ENCODE results near the gene PER1. TPM values are rescaled to one million over a fixed set of nuclear protein-coding genes. Genes with fewer than 3 reads are reported as not detected.

The PER1 gene
- total RNA-seq, 1 experiment from 2014 or later = 47.1 TPM

DNA sequence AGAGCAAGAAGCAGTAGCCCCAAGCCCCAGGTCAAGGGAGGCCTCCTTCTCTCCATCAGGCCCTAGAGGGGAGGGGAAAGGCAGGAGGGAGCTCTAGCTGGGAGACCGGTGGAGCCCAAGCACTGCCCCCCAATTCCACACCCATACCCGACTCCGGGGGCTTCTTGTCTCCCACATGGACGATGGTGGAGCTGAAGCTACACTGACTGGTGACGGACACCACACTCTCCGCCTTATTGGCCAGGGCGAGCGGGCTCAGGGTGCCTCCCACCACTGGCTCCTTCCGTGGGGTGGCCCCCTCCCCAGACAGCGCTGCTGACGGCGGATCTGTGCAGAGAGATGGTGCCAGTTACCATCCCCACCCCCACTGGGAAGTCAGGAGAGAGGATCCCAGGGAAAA lies 6.4 kb downstream of the PER1 start:
- Histone ChIP-seq H3K4me1 (ENCODE audit: insufficient read depth, low read length, poor library complexity, severe bottlenecking) (peaks cover 4% of the 10 kb centered on the region), H3K4me3 (ENCODE audit: low read depth, low read length, poor library complexity, severe bottlenecking) (no peak overlapping the region), H3K27me3 (replicated peaks; ENCODE audit: insufficient read depth, low read depth, low read length, poor library complexity) (no peaks in the 10 kb centered on the region), H3K27ac (ENCODE audit: low read depth, low read length, poor library complexity, severe bottlenecking) (no peak overlapping the region), H3K36me3 (ENCODE audit: insufficient read depth, low read length, poor library complexity, severe bottlenecking) (peaks cover 78% of the 10 kb centered on the region), H3K9me3 (ENCODE audit: low read depth, low read length, poor library complexity, severe bottlenecking) (no peaks in the 10 kb centered on the region)
- intact Hi-C loops (cut with micrococcal nuclease; ENCODE audit: unreplicated experiment) = no loop called here
- TF ChIP-seq EZH2 (IDR thresholded peaks at IDR 0.05; ENCODE audit: borderline replicate concordance, low read depth, low read length, poor library complexity, severe bottlenecking) = no peak
- TF ChIP-seq CTCF (conservative IDR thresholded peaks at IDR 0.05; ENCODE audit: low read depth, low read length) = no peak
- ChIA-PET POLR2A (ENCODE audit: low non-redundant PET) (no interaction called here), CTCF (no interaction called here)
- DNase-seq (ENCODE audit: low spot score) = no peak
- BruUV-seq (replicated peaks) = no TSS peak

DNA sequence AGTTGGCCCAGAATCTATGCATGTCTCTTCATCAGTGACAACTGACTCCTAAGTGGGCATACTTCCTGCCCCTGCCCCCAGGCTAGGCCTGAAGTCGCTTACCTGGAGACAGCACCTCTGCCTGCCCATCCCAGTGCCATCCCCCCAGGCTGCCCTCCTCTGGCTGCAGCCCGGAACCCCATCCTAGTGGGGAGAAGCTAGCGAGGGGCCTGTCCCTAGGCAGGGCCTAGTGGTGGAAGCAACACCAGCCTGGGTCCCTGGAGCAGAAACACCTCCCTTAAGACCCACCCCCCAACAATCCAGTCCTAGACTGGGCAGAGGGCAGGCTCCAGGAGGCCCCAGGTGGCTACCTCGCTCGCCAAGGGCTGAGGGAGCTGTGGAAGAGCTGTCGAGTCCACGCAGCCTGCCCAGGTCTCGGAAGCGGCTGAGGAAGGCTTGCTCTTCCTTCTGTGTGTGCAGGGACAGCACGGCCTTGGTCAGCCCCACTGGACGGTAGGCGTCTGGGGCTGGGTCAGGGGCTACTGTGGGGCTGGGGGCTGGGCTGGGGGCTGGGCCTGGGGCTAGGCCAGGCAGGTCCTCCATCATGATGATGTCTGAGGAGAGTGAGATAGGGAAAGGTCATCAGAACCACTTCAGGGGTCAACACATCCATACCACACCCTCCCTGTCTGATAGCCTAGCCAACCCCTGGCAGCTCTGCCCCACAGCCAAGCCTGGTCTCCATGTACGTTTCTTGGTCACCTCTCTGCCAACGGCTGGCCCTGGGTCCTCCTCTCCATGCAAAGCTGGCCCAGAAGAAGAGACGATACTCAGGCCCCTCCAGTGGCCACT lies 7.6 kb downstream of the PER1 start:
- Histone ChIP-seq H3K4me3 (ENCODE audit: low read depth, low read length, poor library complexity, severe bottlenecking) (no peak overlapping the region), H3K4me1 (ENCODE audit: insufficient read depth, low read length, poor library complexity, severe bottlenecking) (no peaks in the 10 kb centered on the region), H3K27me3 (replicated peaks; ENCODE audit: insufficient read depth, low read depth, low read length, poor library complexity) (no peaks in the 10 kb centered on the region), H3K9me3 (ENCODE audit: low read depth, low read length, poor library complexity, severe bottlenecking) (no peaks in the 10 kb centered on the region), H3K36me3 (ENCODE audit: insufficient read depth, low read length, poor library complexity, severe bottlenecking) (peaks cover 76% of the 10 kb centered on the region), H3K27ac (ENCODE audit: low read depth, low read length, poor library complexity, severe bottlenecking) (no peak overlapping the region)
- intact Hi-C loops (cut with micrococcal nuclease; ENCODE audit: unreplicated experiment) = no loop called here
- no TSS peak for BruUV-seq (replicated peaks)
- DNase-seq (ENCODE audit: low spot score) = no peak
- TF ChIP-seq CTCF (conservative IDR thresholded peaks at IDR 0.05; ENCODE audit: low read depth, low read length) = no peak
- TF ChIP-seq EZH2 (IDR thresholded peaks at IDR 0.05; ENCODE audit: borderline replicate concordance, low read depth, low read length, poor library complexity, severe bottlenecking) = no peak
- POLR2A ChIA-PET (ENCODE audit: low non-redundant PET) = interaction anchor here (0.7 kb wide), 1 partner anchor 1939 kb away, joined by 13 read pairs; no protein-coding TSS in a partner anchor
- CTCF ChIA-PET = no interaction called here

DNA sequence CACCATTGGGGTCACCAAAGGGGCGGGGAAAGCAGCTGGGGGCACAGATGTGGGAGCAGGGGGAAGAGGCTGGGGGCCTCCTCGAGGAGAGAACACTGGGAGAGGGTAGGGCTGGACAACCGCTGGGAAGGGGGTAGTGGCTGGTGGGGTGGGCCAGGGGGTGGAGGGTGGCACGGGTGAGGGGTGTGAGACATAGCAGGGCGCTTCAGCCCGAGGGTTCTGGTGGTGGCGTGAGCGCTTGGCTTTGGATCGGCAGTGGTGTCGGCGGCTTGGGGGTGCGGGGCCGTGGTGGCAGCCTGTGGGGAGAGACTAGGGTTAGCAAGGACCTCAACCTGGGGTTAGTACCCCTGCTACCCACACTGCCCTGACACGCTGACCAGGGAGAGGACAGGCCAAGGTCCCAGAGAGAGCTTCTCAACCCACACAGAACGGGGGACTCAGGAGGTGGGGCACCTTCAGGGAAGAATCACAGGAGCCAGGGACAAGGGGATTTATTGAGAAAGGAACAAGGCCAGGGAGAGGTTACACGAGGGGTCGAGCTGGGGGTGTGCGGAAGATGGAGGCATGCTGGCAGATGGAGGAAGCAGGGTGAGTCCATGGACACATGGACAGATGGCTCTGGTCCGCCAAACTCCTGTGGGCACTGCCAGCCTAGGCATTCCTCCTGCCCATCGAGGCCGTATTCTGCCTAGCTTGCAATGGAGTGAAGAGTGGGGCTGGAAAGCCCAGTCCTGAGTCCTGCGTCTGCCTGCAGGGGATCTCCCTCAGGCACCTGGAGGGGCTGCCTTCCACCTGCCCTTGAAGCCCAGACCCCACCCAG lies 8.4 kb downstream of the PER1 start:
- no peak for DNase-seq (ENCODE audit: low spot score)
- BruUV-seq (replicated peaks) = no TSS peak
- no peaks in the 10 kb centered on the region for H3K9me3 ChIP-seq (ENCODE audit: low read depth, low read length, poor library complexity, severe bottlenecking)
- intact Hi-C loops (cut with micrococcal nuclease; ENCODE audit: unreplicated experiment) = no loop called here
- POLR2A ChIA-PET (ENCODE audit: low non-redundant PET) = no interaction called here
- TF ChIP-seq CTCF (conservative IDR thresholded peaks at IDR 0.05; ENCODE audit: low read depth, low read length) (no peak), EZH2 (IDR thresholded peaks at IDR 0.05; ENCODE audit: borderline replicate concordance, low read depth, low read length, poor library complexity, severe bottlenecking) (no peak)
- H3K36me3 ChIP-seq (ENCODE audit: insufficient read depth, low read length, poor library complexity, severe bottlenecking) = peaks cover 70% of the 10 kb centered on the region
- no peak overlapping the region for H3K4me3 ChIP-seq (ENCODE audit: low read depth, low read length, poor library complexity, severe bottlenecking)
- CTCF ChIA-PET = no interaction called here
- no peaks in the 10 kb centered on the region for H3K27me3 ChIP-seq (replicated peaks; ENCODE audit: insufficient read depth, low read depth, low read length, poor library complexity)
- no peaks in the 10 kb centered on the region for H3K4me1 ChIP-seq (ENCODE audit: insufficient read depth, low read length, poor library complexity, severe bottlenecking)
- H3K27ac ChIP-seq (ENCODE audit: low read depth, low read length, poor library complexity, severe bottlenecking) = no peak overlapping the region

All from A673 (cell line).